ENCODE results near the gene OR8B8.
"Not testable (repeated sequence)": the region's sequence is repeated elsewhere in the genome, so short reads cannot be mapped to it uniquely, and the experiment has no call there.

OR8B8 gene

GRCh38 chr11:124441519-124441918, 4.0 kb downstream of the OR8B8 start:
- no peak for DNase-seq (ENCODE audit: low read depth)

- DNase-seq (ENCODE audit: low read depth): no peak
Observed at GRCh38 chr11:124441081-124441480, 4.4 kb downstream of the OR8B8 start.

- no peak for DNase-seq (ENCODE audit: low read depth)
Observed at GRCh38 chr11:124440608-124441007, 4.9 kb downstream of the OR8B8 start.

GRCh38 chr11:124434699-124435098, 10.8 kb downstream of the OR8B8 start:
- DNase-seq (ENCODE audit: low read depth): no peak

- no peak for DNase-seq (ENCODE audit: low read depth)
Observed at GRCh38 chr11:124429599-124429998, 15.9 kb downstream of the OR8B8 start.

- no peak for DNase-seq (ENCODE audit: low read depth)
Observed at GRCh38 chr11:124424384-124424921, 21.0 kb downstream of the OR8B8 start, which contains the start of gene OR8B4. TSS of gene OR8B4 (minus strand) at chr11:124424871. CDS start at chr11:124424871, 0 bp downstream.

GRCh38 chr11:124421043-124421442, 24.5 kb downstream of the OR8B8 start:
- DNase-seq (ENCODE audit: low read depth): no peak

GRCh38 chr11:124415356-124415923, 30.1 kb downstream of the OR8B8 start:
- DNase-seq (ENCODE audit: low read depth): no peak

- no peak for DNase-seq (ENCODE audit: low read depth)
Observed at GRCh38 chr11:124409906-124410305, 35.6 kb downstream of the OR8B8 start.

- DNase-seq (ENCODE audit: low read depth): no peak
Observed at GRCh38 chr11:124405581-124405980, 39.9 kb downstream of the OR8B8 start.

GRCh38 chr11:124403186-124403585, 42.3 kb downstream of the OR8B8 start:
- DNase-seq (ENCODE audit: low read depth): not testable (repeated sequence)

- DNase-seq (ENCODE audit: low read depth): no peak
Observed at GRCh38 chr11:124402326-124402922, 43.1 kb downstream of the OR8B8 start.

- no peak for DNase-seq (ENCODE audit: low read depth)
Observed at GRCh38 chr11:124398924-124399323, 46.6 kb downstream of the OR8B8 start, which contains the start of gene OR8B3. TSS of gene OR8B3 (minus strand) at chr11:124399024. CDS start at chr11:124397351, 1,673 bp downstream.

GRCh38 chr11:124396847-124397246, 48.6 kb downstream of the OR8B8 start:
- DNase-seq (ENCODE audit: low read depth): not testable (repeated sequence)

GRCh38 chr11:124394408-124394807, 51.1 kb downstream of the OR8B8 start:
- DNase-seq (ENCODE audit: low read depth): no peak
